ENCODE data around the gene JAKMIP3. TPM values are rescaled to one million over a fixed set of nuclear protein-coding genes. Genes with fewer than 3 reads are reported as not detected.
A peak's percentile ranks its signal among the peaks of the same experiment; 100 is the strongest.

JAKMIP3 gene
- polyA plus RNA-seq, 2 of the 4 experiments (the other 2 are of a cell fraction): 3.1 to 4.1 TPM

DNA sequence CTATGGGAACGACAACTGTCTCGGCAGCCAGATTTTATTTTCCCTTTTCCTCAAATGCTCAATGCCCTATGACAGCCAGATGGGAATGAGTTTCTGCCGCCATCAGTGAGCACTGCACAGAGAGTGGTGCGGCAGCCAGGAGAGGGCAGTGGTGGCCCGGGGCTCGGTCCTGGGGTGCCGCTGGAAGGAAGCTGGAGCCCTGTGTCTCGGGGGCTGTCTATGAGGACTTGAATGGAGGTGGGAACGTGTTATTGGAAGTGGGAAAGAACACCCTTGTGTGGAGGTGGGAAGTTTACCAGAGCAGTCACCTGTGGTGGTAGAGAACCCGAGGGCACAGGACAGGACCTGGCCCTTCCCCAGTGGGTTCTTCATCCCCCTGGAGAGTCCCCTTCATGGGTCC, 35.8 kb downstream of the JAKMIP3 start:
- ChIA-PET POLR2A (no interaction called here), CTCF (interaction anchor here (1.1 to 1.8 kb wide), 2 partner anchors 10 to 13 kb away, joined by 3 to 7 read pairs; no protein-coding TSS in a partner anchor)
- Histone ChIP-seq H3K4me2 (no peak overlapping the region), H3K4me1 (peaks cover 23% of the 10 kb centered on the region), H3K4me3 (no peak overlapping the region), H3K27ac (no peak overlapping the region), H3K9me3 (no peaks in the 10 kb centered on the region)
- no peak for FAIRE-seq
- no peak for DNase-seq (ENCODE audit: low read depth in 1 of 2, low spot score in 1 of 2)
- TF ChIP-seq RAD21 (conservative IDR thresholded peaks at IDR 0.05 in 1 of 2, IDR thresholded peaks at IDR 0.05 in 1 of 2): 0 out of 5 replicates have a peak, but pooled peaks of 1 of the 2 experiments have one; percentile 7
- TF ChIP-seq, protein P1, sequence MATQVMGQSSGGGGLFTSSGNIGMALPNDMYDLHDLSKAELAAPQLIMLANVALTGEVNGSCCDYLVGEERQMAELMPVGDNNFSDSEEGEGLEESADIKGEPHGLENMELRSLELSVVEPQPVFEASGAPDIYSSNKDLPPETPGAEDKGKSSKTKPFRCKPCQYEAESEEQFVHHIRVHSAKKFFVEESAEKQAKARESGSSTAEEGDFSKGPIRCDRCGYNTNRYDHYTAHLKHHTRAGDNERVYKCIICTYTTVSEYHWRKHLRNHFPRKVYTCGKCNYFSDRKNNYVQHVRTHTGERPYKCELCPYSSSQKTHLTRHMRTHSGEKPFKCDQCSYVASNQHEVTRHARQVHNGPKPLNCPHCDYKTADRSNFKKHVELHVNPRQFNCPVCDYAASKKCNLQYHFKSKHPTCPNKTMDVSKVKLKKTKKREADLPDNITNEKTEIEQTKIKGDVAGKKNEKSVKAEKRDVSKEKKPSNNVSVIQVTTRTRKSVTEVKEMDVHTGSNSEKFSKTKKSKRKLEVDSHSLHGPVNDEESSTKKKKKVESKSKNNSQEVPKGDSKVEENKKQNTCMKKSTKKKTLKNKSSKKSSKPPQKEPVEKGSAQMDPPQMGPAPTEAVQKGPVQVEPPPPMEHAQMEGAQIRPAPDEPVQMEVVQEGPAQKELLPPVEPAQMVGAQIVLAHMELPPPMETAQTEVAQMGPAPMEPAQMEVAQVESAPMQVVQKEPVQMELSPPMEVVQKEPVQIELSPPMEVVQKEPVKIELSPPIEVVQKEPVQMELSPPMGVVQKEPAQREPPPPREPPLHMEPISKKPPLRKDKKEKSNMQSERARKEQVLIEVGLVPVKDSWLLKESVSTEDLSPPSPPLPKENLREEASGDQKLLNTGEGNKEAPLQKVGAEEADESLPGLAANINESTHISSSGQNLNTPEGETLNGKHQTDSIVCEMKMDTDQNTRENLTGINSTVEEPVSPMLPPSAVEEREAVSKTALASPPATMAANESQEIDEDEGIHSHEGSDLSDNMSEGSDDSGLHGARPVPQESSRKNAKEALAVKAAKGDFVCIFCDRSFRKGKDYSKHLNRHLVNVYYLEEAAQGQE (IDR thresholded peaks at IDR 0.05): no peak
- ATAC-seq: peak in 1 of 2 experiments; percentile 20; a peak in 1 of 6 replicates
- WGBS (ENCODE audit: missing lambda C conversion rate): 82% methylated on average over 10 of the region's 10 CpGs

DNA sequence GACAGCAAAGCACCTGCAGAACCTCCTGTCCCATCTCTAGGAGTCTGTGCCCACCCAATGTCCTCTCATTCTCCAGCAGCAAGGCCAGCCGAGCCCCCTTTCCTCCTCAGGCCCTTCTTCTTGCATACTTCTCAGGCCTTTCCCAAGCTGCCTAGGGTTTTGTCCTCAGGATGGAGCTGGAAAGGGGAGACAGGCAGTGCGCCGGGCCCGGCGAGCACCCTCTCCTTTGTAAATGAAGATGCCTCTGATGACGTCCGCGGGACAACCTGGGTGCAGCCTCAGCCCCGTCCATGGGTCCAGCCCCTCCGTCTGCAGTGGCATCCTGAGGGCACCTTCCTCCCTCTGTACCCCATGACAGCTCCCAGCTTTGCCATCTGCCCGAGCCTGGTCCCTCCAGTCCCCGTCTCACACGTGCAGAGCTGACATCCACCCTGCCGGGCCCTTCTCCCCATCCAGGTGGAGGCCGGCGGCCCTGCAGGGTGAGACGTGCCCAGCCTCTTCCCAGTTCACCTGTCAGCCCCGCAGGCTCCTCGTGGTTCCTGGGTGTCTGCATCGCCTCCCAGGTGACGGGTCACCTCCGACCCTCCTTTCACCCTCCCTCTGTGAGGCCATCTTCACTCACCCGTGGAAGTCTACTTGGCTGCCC, 36.4 kb downstream of the JAKMIP3 start:
- DNase-seq (ENCODE audit: low read depth in 1 of 2, low spot score in 1 of 2) (no peak), FAIRE-seq (no peak), ATAC-seq (no peak)
- Histone ChIP-seq H3K9me3 (no peaks in the 10 kb centered on the region), H3K4me1 (peaks cover 16% of the 10 kb centered on the region), H3K4me3 (no peak overlapping the region), H3K27ac (no peak overlapping the region), H3K4me2 (no peak overlapping the region)
- no peak for TF ChIP-seq RFX5 (IDR thresholded peaks at IDR 0.05)
- no peak for TF ChIP-seq RAD21 (conservative IDR thresholded peaks at IDR 0.05 in 1 of 2, IDR thresholded peaks at IDR 0.05 in 1 of 2)
- TF ChIP-seq BHLHE40 (IDR thresholded peaks at IDR 0.05; ENCODE audit: low read depth, low read length): no peak
- TF ChIP-seq, protein P2, sequence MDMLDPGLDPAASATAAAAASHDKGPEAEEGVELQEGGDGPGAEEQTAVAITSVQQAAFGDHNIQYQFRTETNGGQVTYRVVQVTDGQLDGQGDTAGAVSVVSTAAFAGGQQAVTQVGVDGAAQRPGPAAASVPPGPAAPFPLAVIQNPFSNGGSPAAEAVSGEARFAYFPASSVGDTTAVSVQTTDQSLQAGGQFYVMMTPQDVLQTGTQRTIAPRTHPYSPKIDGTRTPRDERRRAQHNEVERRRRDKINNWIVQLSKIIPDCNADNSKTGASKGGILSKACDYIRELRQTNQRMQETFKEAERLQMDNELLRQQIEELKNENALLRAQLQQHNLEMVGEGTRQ (IDR thresholded peaks at IDR 0.05): no peak
- TF ChIP-seq SREBF2 (IDR thresholded peaks at IDR 0.05): no peak
- no peak for TF ChIP-seq ZSCAN20 (CRISPR knock-in tag; IDR thresholded peaks at IDR 0.05)
- TF ChIP-seq FOSB (CRISPR knock-in tag; IDR thresholded peaks at IDR 0.05): no peak
- no peak for TF ChIP-seq ESRRA (IDR thresholded peaks at IDR 0.05; ENCODE audit: borderline replicate concordance, low read length)
- TF ChIP-seq RNF2 (IDR thresholded peaks at IDR 0.05; ENCODE audit: borderline replicate concordance, low read depth): no peak
- TF ChIP-seq, protein P3, sequence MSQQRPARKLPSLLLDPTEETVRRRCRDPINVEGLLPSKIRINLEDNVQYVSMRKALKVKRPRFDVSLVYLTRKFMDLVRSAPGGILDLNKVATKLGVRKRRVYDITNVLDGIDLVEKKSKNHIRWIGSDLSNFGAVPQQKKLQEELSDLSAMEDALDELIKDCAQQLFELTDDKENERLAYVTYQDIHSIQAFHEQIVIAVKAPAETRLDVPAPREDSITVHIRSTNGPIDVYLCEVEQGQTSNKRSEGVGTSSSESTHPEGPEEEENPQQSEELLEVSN (IDR thresholded peaks at IDR 0.05; ENCODE audit: borderline replicate concordance, low read depth): no peak
- TF ChIP-seq, protein P4, sequence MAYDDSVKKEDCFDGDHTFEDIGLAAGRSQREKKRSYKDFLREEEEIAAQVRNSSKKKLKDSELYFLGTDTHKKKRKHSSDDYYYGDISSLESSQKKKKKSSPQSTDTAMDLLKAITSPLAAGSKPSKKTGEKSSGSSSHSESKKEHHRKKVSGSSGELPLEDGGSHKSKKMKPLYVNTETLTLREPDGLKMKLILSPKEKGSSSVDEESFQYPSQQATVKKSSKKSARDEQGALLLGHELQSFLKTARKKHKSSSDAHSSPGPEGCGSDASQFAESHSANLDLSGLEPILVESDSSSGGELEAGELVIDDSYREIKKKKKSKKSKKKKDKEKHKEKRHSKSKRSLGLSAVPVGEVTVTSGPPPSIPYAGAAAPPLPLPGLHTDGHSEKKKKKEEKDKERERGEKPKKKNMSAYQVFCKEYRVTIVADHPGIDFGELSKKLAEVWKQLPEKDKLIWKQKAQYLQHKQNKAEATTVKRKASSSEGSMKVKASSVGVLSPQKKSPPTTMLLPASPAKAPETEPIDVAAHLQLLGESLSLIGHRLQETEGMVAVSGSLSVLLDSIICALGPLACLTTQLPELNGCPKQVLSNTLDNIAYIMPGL (CRISPR knock-in tag; IDR thresholded peaks at IDR 0.05; ENCODE audit: borderline replicate concordance): no peak
- TF ChIP-seq EHMT2 (IDR thresholded peaks at IDR 0.05; ENCODE audit: low read depth): no peak
- TF ChIP-seq NR3C1 (IDR thresholded peaks at IDR 0.05): no peak
- TF ChIP-seq POLR2A (IDR thresholded peaks at IDR 0.05; ENCODE audit: low read length): no peak
- TF ChIP-seq NFE2L2 (conservative IDR thresholded peaks at IDR 0.05; ENCODE audit: low read length): no peak
- TF ChIP-seq EHF (CRISPR knock-in tag; IDR thresholded peaks at IDR 0.05): no peak
- no peak for TF ChIP-seq CEBPB (IDR thresholded peaks at IDR 0.05)
- no peak for TF ChIP-seq CHD4 (IDR thresholded peaks at IDR 0.05; ENCODE audit: borderline replicate concordance)
- 90% methylated on average over 23 of the region's 23 CpGs for WGBS (ENCODE audit: missing lambda C conversion rate)
- CTCF ChIA-PET: interaction anchor here (0.7 to 1.8 kb wide), 2 partner anchors 10 to 41 kb away, joined by 4 to 7 read pairs; no protein-coding TSS in a partner anchor
- POLR2A ChIA-PET: no interaction called here
